GM18519 (cell line): ENCODE measurements around the gene PTPRM.
"Not testable (repeated sequence)": the region's sequence is repeated elsewhere in the genome, so short reads cannot be mapped to it uniquely, and the experiment has no call there.

Source experiments
- ATAC-seq: cut with Tn5 transposase; IDR thresholded peaks from one replicate; pipeline ENCODE4 v1.9.1; 2021; ENCODE audit warnings: mild to moderate bottlenecking, moderate library complexity; ENCODE audit not compliant: unreplicated experiment, low FRiP score

Gene PTPRM

GRCh38 chr18:8020132-8020846 lies 453.2 kb downstream of the PTPRM start:
- ATAC-seq, result no peak

GRCh38 chr18:8029061-8029460 lies 461.9 kb downstream of the PTPRM start:
- ATAC-seq, result no peak

DNA sequence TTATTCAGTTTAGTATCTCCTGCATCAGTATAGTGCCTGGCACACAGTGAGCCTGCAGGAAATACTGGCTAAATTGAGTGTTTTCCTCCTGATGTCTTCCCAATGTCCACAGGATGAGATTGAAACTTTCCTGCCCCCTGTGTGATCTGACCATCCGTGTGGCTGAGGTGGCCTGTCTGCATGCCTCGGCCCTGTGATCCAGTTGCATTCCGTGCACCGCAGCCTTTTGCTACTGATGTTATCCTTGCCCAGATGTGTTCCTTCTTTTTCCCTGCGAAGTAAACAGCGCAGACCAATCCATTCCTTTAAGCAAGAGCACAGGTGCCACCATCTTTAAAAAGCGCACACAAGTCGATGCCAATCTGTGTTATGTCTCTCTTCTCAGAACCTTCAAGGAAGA lies 462.6 kb downstream of the PTPRM start:
- no peak for ATAC-seq

DNA sequence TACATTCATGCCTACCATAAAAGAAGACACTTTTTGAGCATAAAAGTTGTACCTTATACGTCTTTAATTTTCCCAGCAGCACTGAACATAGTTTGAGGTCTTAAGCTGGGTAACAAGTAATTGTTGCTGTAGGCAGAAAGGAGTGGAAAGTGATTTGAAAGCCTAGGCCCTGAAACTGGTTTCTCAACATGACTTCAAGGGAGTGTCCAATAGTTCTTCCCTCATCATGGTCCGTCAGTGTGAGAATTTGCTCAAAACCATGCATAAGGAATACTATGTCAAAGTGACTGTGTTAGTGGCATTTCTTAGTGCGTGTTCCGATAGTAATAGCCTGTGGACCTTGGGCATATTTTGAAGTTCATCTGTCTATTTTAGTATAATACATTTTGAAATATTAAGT lies 463.1 kb downstream of the PTPRM start:
- no peak for ATAC-seq

- no peak for ATAC-seq
Measured at GRCh38 chr18:8031496-8031895, 464.4 kb downstream of the PTPRM start.

- ATAC-seq, result no peak
Measured at GRCh38 chr18:8034674-8035073, 467.6 kb downstream of the PTPRM start.

DNA sequence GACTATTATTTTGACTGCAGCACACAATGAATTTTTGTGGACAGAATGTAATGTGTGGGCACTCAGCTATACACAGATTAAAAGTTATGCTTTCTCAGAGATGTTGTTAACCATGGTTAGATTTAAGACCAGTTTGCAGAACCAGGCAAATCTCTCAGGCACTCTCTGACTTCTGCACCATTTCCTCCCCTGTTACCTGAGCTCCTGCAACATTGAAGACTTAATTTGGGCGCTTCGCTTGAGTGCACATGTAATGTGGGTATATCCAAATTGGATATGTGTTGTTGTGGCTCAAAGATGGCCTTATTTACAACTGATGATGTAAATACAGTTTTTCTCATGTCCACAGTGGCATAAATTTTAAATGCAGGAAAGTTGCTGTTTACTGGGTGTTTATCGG lies 469.4 kb downstream of the PTPRM start:
- no peak for ATAC-seq

GRCh38 chr18:8037296-8037695 lies 470.2 kb downstream of the PTPRM start:
- ATAC-seq, result no peak

DNA sequence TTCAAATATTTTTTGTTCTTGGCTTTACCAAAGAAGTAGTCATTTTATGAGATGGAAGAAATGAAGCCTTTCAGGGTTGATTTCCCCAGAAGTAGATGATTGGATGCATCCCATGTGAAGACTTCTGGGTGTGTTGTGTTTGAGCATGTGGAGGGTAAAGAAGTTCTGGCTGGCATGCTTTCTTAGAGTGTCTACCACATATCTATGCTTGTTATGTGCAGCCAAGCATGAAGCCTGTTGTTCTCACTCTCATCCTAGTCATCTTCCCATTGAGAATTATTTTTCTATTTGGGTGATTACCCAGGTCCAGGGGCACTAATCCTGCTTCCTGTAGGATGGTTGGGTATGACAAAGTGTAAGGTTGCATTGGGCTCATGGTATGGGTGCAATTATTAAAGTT lies 472.9 kb downstream of the PTPRM start:
- no peak for ATAC-seq

DNA sequence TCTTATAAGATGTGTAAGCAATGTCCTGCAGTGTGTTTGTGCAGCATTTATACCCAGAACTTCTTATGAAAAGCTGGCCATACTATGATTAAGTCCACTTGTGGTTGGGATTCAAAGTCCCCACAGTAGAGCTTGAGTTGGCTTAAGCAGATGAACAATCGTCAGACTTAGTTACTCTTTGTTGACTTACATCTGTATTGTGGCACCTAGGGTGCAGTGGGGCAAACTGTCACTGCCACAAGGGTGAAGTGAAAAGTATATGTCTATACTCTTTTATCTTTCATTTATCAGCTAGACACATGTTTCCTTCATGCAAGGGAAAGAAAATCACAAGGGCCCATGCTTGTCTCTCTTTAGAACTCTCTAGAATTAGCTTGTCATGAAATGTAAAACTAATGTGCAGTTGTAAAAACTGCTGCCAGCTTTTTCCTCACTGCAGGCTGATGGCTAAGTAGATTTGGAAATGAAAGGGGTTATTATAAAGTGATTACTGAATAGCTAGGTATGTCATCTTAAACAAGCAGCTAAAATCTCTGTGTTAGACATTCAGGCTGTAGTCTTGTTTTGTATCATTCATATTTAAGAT lies 474.5 kb downstream of the PTPRM start:
- ATAC-seq, result no peak

DNA sequence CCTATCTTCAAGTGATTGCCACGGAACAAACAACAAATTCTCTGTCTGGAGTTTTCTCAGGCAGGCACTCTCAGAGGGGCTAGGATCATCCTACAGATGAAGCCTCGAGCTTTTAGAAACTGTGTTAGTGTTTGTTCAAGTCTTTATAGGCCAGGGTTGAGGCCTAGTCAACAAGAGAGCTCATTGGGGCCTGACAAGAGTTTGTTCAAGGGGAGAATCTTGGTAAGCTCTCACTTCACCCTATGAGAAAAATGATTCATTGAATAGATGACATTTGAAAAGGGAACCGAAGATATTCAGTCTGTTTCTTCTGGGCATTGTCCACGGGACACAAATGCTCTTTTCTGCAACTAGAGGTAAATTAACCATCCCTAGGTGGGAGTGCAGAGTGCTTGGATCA lies 476.9 kb downstream of the PTPRM start:
- no peak for ATAC-seq

GRCh38 chr18:8045160-8045883 lies 478.2 kb downstream of the PTPRM start:
- no peak for ATAC-seq

- no peak for ATAC-seq
Measured at GRCh38 chr18:8045884-8046281, 478.8 kb downstream of the PTPRM start.

GRCh38 chr18:8046441-8046840 lies 479.3 kb downstream of the PTPRM start:
- no peak for ATAC-seq

DNA sequence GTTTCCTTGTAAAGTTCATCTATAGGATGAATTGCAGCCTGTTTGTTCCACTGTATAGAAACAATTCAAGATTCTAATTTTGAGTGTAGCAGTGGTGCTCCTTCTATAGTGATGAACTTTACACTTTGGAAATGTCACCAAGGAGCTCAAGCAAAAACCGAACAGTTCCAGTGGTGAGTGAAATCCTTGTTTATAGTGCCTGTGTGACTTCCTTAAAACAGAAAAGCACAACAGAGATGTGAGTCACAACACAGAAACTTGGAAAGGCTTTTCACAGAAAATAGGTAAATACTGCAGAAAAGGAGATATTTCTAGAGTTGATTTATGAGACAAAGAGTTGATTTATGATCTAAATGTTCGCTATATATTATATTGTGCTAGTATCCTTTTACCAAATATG lies 482.0 kb downstream of the PTPRM start:
- no peak for ATAC-seq

GRCh38 chr18:8050616-8051329 lies 483.7 kb downstream of the PTPRM start:
- no peak for ATAC-seq

GRCh38 chr18:8051453-8051852 lies 484.3 kb downstream of the PTPRM start:
- no peak for ATAC-seq

GRCh38 chr18:8052237-8052701 lies 485.2 kb downstream of the PTPRM start:
- ATAC-seq, result no peak

DNA sequence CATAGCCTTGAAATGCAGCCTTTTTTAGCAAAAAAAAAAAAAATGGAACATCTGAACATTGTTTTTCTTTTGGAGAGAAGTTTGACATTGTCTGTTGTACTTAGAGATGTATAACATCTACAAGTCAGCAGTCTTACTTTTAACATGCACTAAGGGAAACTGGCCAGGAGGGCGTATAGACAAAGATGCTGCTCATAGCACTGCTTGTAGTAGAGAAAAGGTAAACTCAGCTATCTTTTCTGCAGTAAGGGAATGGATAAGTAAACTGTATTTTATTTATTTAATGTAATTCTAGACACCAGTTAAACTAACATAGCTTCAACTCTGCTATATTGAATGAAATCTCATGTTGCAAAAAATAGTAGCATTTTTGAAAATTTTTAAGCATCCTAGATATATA lies 489.6 kb downstream of the PTPRM start:
- no peak for ATAC-seq

- not testable (repeated sequence) for ATAC-seq
Measured at GRCh38 chr18:8063152-8063551, 496.0 kb downstream of the PTPRM start.

DNA sequence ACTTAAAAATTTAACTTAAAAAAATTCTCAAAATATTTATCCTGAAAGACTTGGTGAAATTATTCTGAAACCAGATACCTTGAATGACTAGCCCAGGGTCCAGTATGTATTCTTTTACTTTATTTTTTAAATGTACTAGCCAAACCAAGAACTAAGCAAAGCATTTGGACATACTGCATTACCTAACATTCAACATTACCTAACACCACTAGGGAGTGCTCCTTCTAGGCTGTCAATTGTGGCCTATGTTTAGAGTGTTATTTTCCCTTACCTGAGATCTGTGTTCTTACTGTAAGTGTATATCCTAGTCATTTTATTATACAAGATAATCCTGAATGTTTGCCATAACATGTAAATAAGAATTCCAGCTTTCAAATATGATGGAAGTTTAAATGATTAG lies 496.6 kb downstream of the PTPRM start:
- ATAC-seq, result no peak
